ENCODE results near the gene PRAME.
"Not testable (repeated sequence)": the region's sequence is repeated elsewhere in the genome, so short reads cannot be mapped to it uniquely, and the experiment has no call there.

The PRAME gene

DNA sequence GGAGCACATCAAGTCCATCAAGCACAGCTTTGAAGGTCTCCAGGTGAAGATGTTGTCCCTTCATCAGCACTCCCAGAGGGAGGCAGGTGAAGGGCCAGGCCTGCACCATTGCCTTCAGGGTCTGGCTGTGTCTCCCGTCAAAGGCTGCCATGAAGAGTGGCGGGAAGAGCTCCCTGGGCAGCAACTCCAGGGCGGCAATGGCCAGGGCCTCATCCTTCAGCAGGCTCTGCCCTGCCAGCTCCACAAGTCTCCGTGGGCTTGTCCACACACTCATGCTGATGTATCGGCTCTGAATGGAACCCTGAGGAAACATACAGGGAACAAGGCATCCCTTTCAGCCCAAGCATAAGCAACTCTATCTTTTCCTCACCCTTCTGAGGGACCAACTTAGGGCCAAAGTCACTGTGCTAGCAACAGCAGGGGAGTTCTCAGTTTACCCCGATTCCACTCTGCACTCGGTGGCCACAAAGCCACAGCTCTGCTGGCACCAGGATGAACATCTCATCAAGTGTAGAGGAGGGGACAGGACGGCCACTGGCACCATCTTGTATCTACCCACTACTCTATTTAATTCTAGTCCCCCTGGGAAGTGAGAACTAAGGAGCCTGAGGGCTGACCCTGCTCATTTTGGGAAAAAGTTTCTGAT is 8.2 kb downstream of the PRAME start:
- DNase-seq: peak in 1 of 3 experiments; percentile 35

DNA sequence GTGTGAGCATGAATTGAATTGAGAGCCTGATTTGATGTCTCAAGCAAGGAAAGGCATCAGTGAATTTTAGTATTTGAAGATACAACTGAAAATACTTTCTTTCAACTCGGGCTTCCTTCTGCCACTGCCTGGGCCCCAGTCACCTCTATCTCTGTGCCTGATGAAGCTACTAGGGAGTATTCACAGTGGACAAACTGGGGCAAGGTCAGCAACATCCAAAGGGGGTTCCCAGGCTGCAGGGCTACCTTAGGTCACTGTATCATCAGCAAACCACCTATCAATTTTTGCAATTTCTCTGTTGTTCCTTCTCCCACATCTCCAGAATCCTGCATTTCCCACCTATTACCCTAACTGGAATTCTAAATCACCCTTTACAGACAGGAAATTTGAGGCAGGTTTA is 10.2 kb downstream of the PRAME start:
- no peak for DNase-seq

DNA sequence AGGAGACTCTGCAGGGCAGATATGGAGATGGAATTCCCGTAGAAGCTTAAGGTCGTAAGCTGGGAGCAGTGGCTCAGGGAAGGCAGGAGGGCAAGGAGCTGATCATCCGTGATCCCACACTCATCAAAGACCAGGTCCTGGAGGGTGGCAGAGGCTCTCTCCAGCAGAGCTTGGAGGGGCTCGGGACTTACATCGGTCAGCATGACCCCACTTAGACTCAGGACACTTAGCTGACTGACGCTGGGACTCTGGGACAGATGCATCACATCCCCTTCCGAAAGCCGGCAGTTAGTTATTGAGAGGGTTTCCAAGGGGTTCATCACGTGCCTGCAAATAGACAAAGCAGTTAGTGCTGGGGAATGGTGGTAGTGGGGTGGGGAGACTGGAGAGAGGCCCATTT is 10.7 kb downstream of the PRAME start:
- DNase-seq: peak in 1 of 3 experiments; percentile 64

DNA sequence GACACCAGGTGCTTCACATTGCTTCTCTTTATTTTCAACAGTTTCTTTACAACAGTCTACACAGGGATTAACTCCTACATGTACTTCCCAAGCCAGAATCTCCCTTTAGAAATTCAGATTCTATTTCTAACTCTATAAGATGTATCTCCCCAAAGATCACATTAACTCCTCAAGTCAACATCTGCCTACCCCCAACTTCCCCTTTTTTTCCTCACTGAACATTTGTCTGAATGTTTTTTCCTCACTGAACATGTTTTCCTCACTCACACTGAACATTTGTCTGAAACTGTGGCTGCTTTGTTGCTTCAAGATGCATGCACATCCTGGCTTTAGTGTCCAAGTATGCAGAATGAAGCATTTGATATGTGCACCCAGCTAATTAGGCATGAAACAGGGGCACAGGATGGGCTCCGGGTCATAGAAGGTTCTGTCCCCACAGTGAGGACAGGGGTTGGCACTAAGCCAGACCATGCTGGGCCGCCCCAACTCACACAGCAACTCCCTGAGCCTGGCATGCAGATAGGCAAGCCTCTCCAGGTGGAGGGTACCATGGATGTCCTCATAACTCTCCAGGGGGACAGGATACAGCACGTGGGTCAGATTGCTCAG is 11.3 kb downstream of the PRAME start:
- peak in 1 of 3 experiments; percentile 64 for DNase-seq

DNA sequence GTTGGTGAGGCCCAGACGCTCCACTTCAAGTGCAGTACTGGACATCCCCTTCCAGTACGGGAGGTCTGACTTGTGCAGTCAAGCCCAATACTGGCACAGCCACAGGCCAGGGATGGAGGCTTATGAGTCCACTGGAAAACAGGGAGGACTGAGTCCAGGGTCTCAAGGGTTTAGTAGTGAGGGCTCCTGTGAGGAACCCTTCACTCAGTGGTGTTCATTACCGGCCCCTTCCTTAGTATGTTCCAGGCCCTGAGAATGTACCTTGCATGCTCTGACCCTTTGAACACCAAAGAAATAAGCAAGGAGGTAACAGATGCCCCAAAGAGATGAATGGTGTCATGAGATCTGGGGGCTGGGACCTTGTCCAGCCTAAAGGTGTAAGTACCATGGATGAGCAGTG is 11.8 kb downstream of the PRAME start:
- no peak for DNase-seq

DNA sequence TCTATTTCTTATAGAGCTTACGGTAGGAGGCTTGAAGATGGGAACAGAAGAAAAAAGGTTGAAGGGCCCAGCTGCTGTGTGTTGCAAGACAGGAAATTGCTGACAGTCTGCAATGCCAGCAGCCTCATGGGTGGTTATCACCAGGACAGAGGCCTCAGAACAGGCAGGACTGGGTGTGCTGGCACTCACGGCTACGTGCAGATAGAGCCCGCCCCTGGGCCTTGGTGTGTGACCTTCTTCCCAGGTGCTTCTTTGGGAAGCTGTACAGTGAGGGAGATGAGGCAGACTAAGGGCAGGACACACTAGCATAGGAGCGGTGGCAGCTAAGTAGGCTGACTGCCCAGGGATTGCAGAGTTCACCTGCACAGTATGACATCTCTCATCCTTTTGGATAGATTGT is 12.6 kb downstream of the PRAME start:
- DNase-seq: no peak

DNA sequence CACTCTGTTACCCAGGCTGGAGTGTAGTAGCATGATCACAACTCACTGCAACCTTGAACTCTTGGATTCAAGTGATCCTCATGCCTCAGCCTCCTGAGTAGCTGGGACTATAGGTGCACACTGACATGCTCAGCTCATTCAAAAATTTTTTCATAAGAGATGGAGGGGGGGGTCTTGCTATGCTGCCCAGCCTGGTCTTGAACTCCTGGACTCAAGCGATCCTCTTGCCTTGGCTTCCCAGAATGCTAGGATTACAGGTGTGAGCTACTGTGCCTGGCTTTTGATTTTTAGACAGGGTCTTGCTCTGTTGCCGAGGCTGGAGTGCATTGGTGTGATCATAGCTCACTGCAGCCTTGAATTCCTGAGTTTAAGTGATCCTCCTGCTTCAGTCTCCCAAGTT is 14.0 kb downstream of the PRAME start:
- no peak for DNase-seq

DNA sequence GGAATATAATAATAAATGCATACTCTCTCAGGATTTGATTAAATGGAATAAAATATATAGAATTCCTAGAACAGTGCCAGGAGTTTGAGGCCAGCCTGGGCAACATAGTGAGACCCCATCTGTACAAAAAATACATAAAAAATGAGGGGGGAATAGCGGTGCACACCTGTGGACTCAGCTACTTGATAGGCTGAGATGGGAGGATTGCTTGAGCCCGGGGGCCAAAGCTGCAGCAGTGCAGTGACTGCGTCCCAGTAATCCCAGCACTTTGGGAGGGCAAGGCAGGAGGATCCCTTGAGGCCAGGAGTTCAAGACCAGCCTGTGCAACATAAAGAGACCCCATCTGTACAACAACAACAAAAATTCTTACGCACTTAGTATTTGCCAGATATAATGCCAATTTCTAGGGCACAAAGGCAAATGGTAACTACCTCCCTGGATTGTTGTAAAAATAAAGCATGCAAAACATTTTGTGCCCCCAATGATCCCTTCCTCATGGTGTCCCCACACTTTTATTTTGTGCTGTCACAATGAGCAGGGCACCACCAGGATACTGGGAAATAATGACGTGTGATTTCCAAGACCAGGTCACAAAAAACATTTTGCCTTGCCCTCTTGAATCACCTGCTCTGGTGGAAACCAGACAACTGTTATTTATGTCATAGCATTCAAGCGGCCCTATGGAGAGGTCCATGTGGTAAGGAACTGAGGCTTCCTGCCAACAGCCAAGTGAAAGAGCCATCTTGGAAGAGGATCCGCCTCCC is 20.7 kb downstream of the PRAME start:
- DNase-seq: no peak

DNA sequence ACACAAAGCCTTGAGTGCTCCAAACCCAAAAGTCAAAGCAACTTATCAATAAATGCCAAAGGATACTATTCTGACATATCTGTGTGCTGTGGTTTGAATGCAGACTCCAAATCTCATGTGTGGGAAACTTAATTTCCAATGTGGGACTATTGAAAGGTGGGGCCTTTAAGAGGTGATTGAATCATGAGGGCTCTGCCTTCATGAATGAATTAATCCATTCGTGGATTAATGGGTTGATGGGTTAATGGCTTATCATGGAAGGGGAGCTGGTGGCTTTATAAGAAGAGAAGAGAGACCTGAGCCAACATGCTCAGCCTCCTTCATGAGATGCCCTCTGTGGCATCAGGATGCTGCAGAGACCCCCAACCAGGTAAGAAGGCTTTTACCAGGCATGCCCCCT is 22.1 kb downstream of the PRAME start:
- DNase-seq: no peak

DNA sequence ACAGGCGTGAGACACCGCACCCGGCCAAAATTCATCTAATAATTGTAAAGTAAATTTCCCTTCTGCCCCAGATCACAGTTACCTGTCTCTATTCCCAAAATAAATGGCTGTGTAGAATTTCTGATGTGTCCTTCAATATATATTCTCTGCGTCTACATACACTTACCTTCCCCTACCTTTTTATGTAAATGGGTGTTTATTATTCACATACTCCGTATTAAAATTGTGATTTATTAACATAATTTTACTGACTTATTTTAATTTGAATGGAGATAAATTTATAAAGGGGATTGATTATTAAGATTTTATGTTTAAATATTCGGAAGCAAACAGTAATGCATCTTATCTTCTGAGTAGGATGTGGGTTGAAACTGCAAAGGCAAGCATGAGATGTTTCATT is 22.6 kb downstream of the PRAME start:
- DNase-seq: no peak

DNA sequence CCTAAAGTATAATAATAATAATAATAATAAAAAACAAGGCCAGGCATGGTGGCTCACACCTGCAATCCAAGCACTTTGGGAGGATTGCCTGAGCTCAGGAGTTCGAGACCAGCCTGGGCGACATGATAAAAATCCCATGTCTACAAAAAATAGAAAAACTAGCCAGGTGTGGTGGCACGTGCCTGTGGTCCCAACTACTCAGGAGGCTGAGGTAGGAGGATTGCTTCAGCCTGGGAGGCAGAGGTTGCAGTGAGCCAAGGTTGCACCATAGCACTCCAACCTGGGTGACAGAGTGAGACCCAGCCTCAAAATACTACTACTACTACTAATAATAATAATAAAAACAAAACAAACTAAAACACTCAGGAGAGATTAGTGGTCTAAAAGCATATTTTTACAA is 23.4 kb downstream of the PRAME start:
- no peak for DNase-seq

DNA sequence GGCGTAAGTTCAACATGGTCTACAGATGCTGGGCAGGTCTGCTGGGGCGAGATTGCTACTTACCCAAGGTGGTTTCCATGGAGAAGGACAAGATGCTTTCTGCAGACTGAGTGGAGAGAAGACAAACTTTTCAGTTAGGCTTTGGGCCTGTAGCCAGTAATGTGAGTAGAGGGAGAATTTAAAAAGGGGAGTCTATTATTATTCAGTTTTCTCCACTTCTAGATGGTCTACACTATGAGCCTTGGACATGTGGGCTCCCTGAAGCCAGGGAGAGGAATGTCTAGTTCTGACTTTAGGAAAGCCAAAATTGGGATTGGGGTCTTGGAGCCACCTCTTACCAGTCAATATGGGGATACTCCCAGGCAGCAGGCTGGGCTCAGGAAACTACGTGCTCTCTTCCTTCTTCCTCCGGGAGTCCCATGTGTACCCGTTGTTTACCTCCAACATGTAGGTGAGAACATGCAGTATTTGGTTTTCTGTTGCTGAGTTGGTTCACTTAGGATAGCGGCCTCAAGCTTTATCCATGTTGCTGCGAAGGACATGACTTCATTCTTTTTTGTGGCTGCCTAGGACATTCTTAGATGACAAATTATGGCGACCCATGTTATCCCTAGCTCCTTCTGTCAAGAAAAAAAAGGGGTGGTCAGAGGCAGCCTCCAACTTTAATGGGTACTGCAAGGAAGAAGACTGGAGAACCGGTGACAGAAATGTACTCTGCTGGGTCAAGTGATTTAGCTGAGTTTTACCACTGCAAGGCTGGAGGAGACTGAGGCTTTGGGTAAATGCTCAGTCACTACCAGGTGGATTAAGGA is 24.3 kb downstream of the PRAME start:
- DNase-seq: no peak

DNA sequence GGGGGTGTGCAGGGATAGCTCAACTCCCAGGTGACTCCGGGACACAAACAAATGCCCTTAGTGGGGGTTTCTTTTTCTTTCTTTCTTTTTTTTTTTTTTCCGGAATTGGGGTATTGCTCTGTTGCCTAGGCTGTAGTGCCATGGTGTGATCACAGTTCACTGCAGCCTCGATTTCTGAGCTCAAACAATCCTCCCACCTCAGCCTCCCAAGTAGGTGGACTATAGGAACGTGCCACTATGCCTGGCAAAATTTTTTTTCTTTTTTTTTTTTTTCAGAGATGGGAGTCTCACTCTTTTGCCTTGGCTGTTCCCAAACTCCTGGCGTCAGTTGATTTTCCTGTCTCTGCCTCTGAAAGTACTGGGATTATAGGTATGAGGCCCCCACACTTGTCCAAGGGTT is 25.2 kb downstream of the PRAME start:
- DNase-seq: no peak

DNA sequence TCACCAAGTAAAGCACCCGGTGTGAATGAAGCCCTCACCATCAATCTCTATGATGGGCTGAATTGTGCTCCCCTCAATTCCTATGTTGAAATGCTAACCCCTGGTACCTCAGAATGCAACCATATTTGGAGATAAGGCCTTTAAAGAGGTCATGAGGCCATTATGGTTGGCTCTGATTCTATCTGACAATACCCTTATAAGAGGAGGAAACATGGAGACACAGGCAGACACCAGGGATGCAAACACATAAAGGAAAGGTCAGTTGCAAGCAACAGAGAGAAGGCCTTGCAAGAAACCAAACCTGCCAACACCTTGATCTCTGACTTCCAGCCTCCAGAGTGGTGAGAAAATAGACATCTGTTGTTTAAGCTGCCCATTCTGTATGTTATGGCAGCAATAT is 25.6 kb downstream of the PRAME start:
- DNase-seq: no peak

DNA sequence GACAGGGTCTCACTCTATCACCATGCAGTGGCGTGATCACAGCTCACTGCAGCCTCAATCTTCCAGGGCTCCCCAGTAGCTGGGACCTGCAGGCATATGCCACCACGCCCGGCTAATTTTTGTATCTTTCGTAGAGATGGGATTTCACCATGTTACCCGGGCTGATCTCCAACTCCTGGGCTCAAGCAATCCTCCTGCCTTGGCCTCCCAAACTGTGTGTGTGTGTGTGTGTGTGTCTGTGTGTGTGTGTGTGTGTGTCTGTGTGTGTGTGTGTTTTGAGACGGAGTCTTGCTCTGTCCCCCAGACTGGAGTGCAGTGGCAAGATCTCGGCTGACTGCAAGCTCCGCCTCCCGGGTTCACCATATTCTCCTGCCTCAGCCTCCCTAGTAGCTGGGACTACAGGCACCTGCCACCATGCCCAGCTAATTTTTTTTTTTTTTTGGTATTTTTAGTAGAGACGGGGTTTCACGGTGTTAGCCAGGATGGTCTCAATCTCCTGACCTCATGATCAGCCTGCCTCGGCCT is 26.5 kb downstream of the PRAME start:
- DNase-seq: not testable (repeated sequence)

DNA sequence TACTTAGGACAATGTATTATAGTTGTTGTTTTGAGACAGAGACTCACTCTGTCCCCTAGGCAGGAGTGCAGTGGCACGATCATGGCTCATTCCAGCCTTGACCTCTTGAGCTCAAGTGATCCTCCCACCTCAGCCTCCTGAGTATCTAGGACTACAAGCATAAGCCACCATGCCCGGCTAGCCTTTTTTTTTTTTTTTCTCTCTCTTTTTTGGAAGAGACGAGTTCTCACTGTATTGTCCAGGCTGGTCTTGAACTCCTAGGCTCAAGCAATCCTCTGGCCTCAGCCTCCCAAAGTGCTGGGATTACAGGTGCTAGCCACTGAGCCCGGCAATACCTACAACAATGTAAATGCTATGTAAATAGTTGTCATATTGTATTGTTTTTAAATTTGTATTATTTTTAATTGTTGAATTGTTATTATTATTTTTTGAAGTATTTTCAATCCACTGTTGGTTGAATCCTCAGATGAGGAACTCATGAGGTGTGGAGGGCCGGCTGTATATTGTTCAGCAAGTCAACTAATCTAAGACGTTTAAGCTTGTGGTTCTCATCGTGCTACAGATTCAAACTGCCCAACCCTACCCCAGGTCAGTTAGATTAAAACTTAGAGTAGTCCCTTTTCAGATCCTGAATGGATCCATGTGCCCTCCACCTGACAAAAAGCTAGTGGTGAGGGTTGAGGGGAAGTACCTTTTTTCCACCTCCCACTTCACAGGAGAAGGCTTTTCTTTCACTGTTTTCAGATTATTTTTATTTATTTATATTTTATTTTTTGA is 27.1 kb downstream of the PRAME start:
- no peak for DNase-seq

DNA sequence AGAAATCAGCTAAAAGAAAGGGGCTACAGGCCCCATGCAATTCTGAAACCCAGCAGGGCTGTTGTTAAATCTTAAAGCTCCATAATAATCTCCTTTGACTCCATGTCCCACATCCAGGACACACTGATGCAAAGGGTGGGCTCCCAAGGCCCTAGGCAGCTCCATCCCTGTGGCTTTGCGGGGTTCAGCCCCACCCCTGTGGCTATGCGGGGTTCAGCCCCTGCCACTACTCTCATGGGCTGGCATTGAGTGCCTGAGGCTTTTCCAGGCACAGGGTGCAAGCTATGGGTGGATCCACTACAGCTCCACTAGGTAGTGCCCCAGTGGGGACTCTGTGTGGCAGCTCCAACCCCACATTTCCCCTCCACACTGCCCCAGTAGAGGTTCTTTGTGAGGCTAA is 30.3 kb downstream of the PRAME start:
- DNase-seq: no peak

DNA sequence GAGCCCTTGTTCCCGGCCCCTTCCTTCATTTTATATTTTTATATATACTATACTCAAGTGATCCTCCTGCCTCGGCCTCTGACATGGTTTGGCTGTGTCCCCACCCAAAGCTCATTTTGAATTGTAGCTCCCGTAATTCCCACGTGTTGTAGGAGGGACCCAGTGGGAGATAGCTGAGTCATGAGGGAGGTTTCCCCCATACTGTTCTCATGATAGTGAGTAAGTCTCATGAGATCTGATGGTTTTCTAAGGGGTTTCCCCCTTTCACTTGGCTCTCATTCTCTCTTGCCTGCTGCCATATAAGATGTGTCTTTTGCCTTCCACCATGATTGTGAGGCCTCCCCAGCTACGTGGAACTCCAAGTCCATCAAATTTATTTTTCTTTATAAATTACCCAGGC is 31.8 kb downstream of the PRAME start:
- no peak for DNase-seq

DNA sequence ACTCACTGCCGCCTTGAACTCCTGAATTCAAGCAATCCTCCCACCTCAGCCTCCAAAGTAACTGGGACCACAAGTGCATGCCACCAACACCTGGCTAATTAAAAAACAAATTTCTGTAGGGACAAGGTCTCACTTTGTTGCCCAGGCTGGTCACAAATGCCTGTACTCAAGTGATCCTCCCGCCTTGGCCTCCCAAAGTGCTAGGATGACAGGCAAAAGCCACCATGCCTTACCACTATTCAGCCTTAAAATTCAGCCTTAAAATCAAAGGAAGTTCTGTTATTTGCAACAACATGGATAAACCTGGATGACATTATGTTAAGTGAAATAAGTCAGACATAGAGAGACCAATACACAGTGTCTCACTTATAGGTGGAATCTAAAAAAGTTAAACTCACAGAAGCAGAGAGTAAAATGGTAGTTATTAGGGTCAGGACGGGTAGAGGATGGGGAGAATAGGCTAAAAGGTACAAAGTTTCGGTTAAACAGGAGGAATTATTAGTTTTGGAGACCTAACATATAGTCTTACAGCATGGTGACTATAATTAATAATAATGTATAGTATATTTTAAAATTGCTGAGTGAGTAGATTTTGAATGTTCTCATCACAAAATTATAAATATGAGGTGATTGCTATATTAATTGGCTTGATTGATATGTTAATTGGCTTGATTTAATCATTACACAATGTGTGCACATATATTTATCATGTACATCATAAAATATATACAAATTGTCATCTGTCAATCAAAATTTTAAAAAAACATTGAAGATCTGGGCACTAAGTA is 32.7 kb downstream of the PRAME start:
- DNase-seq: no peak

DNA sequence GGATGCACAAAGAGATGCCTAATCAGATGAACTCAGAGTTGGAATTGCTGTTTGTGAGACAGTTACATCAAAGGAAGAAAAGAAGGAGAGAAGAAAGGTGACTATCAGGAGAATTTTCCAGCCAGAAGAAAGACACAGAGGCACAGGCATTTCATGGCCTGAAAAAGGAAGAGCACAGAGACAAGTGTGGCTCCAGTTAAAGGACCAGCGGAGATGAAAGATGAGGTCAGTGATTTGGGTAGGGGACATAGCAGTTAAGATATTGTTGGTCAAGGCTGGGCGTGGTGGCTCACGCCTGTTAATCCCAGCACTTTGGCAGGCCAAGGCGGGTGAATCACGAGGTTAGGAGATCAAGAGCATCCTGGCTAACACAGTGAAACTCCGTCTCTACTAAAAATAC is 35.6 kb downstream of the PRAME start:
- DNase-seq: no peak

DNA sequence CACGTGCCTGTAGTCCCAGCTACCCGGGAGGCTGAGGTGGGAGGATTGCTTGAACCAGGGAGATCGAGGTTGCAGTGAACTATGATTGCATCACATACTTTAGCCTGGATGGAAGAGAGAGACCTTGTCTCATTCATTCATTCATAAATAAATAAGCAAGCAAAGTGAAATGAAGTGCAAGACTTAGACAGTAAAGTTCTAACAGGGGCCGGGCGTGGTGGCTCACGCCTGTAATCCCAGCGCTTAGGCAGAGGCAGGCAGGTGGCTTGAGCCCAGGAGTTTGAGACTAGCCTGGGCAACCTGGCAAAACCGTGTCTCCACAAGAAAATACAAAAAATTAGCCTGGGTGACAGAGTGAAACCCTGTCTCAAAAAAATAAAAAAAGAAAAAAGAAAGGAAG is 37.4 kb downstream of the PRAME start:
- DNase-seq: no peak

All from NCI-H1417 (cell line).